Prostate gland (tissue), 2 donors: ENCODE results near the gene CCDC102B.

ENCODE experiments used
- POLR2A ChIP-seq: fragments of 450-650 bp; IDR thresholded peaks from one replicate; pipeline ENCODE4 v1.6.1; 2016; ENCODE audit warnings: antibody characterized with exemption, mild to moderate bottlenecking
- POLR2AphosphoS5 ChIP-seq: sonication (generic); formaldehyde crosslinking; IDR thresholded peaks from one replicate; pipeline ENCODE4 v1.6.1; 2017; ENCODE audit warnings: antibody characterized with exemption
- TF ChIP-seq, protein P1 (sequence below), 4 experiments: fragments of 200-600 bp in 2 of 4; fragments of 450-650 bp in 2 of 4; sonication (generic) in 2 of 4; IDR thresholded peaks; 1 replicate in 3 of 4; 2 replicates in 1 of 4; pipeline ENCODE4 v1.5.1; 2016 to 2019; ENCODE audit warnings: antibody characterized with exemption in 4 of 4, mild to moderate bottlenecking in 2 of 4, moderate library complexity in 2 of 4

DNA sequence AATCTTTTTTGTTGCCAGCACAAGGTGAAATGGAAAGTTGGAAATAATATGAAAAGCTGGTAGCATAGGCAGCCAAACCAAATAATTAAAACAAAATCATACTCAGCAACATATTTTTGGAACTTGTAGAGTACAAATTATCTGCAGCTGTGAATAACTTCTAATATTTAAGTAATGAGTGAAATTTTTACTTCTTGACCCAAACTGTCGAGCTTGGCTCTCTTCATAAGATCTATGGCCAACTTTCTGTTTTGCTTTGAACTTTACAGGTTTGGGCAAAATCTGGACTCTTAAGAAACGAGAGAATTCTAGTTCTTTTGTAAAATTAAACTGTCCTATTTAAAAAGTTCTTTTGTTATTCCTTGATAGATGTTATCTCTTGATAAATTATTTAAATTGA, 25.6 kb upstream of the CCDC102B start:
- TF ChIP-seq, protein P1, sequence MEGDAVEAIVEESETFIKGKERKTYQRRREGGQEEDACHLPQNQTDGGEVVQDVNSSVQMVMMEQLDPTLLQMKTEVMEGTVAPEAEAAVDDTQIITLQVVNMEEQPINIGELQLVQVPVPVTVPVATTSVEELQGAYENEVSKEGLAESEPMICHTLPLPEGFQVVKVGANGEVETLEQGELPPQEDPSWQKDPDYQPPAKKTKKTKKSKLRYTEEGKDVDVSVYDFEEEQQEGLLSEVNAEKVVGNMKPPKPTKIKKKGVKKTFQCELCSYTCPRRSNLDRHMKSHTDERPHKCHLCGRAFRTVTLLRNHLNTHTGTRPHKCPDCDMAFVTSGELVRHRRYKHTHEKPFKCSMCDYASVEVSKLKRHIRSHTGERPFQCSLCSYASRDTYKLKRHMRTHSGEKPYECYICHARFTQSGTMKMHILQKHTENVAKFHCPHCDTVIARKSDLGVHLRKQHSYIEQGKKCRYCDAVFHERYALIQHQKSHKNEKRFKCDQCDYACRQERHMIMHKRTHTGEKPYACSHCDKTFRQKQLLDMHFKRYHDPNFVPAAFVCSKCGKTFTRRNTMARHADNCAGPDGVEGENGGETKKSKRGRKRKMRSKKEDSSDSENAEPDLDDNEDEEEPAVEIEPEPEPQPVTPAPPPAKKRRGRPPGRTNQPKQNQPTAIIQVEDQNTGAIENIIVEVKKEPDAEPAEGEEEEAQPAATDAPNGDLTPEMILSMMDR (IDR thresholded peaks at IDR 0.05) = no peak
- TF ChIP-seq POLR2A = no peak
- TF ChIP-seq POLR2AphosphoS5 = no peak
